Stimulated activated CD8-positive, alpha-beta memory T cell treated with anti-CD3 and anti-CD28 coated beads, Interleukin-15, amount 100 ng/mL, for 48 hours (primary cell): ENCODE measurements around the gene GAPDH.
"Not testable (repeated sequence)": the region's sequence is repeated elsewhere in the genome, so short reads cannot be mapped to it uniquely, and the experiment has no call there.

Source experiments
- DNase-seq, 2 donors: peaks; one replicate each; pipeline ENCODE4 v3.0.0-alpha.2; 2020; ENCODE audit warnings: low read depth in 2 of 2

The GAPDH gene

DNA sequence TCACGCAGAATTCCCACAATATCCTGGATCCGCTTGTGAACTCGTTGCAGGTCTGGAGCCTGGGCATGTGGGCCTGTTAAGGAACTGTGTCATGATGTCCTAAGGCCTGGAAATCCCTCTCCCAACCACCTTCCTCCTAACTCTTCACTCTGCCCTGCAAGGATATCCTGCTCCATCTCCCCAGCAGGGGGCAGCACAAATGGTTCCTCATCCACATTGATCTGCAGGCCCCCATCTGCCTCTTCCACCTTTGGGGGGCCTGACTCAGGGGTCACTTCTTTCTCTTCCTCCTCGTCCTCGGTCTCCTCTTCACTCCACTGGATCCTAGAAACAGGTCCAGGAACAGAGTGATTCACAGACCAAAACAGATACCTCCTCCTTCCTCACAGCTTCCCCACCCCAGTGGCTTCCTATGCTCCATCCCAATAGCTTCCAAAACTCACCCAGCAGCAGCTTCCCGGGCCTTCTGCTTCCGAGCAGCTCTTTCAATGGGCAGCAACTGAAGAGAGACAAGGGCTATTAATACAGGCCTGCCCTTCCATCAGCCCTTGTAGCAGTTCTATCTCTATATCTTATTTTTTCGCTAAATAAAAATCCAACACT is 29.2 kb downstream of the GAPDH start:
- no peak for DNase-seq

DNA sequence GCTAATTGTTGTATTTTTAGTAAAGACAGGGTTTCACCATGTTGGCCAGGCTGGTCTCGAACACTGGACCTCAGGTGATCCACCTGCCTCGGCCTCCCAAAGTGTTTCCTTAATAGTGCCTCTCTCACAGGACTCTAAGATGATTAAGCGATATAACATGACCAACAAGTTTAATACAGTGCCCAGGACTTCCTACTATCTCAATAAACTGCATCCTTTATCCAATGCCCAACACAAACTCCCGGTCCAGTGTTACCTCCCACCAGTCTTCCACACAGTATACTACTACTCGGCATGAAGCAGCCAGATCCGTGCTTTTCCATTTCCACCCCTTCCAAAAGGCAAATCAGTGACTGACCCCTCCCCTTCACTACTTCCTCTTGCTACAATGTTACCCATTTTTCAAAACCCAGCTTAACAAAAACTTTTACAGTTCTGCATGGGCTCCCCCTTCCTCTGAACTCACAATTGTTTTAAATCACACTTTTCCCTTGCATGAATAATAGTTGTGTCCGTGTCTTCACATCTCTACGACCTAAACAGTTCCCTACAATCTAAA is 32.9 kb downstream of the GAPDH start:
- DNase-seq = no peak

DNA sequence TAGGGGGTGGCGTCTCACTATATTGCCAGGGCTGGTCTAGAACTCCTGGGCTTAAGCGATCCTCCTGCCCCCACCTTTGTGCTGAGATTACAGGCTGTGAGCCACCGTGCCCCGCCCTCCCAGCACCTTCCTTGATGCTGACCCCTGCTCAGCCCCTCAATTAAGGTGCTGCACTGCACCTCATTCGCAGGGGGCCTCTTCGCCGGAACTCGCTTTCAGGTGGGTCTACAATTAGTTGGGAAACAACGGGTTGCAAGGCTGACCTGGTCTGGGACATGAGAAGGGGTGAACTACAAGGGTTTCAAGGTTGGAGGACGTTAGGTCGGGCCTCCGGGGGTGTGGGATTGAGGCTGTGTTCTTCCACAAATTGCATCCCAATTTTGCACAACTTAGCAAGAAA is 35.0 kb downstream of the GAPDH start:
- no peak for DNase-seq

DNA sequence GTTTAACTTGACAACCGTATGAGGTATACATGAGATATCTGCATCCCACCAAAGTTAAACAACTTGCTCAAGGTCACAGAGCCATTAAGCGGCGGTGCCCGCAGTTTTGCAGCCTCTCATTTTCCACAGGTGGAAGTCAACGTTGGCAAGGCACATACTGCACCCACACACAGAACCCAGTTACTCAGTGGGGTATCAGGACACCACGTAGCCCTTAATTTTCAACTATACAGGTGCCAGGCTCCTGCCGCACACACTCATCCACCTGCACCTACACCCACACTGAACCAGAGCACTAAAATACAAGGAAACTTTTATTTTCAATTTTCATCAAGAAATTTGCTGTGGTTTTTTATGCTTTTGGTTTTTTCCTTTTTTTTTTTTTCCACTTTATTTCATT is 35.5 kb downstream of the GAPDH start:
- no peak for DNase-seq

DNA sequence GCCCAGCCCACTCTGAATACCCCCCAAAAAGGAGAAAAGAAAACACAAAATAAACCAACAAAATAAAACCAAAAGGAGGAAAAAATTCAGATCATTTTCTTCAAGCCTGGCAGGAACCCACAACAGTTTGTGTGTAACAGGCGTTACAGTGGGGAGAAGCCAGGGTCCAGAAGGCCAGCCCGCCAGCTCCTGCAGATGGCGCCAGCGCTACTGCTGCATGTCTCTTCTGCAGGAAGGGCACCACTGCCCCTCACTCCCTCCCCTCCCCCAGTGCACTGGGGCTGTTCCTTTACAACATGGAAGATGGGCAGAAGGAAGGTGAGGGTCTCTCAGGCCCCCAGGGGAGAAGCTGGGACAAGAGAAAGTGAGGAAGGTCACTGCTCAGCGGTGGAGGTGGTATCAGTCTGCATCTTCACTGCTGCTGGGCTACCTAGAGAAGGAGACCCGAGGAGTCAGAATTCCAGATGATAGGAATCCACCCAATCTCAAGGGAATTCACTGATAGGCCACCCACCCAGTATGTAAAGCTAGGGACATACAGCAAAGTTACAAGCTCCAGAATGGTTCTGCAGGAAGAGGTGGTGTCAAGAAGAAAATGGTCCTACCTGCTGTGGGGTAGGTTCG is 36.1 kb downstream of the GAPDH start:
- no peak for DNase-seq

DNA sequence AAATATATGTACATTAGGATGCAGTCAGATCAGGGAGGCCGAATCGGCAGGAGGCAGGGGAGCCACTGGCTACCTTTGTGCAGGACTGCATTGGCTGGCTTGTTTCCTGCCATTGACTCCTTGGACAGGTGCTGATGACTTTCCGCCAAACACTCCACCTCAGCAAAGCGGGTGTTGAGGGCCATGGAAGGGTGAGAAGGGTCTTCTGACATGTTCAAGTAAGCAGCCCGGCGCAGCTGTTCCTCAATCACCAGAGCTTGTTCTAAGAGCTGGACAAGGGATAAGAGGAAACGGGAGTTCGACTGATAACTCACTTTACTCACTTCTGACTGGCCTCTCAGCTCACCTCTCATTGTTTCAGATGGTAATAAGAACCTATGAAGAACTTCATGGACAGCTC is 38.7 kb downstream of the GAPDH start:
- no peak for DNase-seq

DNA sequence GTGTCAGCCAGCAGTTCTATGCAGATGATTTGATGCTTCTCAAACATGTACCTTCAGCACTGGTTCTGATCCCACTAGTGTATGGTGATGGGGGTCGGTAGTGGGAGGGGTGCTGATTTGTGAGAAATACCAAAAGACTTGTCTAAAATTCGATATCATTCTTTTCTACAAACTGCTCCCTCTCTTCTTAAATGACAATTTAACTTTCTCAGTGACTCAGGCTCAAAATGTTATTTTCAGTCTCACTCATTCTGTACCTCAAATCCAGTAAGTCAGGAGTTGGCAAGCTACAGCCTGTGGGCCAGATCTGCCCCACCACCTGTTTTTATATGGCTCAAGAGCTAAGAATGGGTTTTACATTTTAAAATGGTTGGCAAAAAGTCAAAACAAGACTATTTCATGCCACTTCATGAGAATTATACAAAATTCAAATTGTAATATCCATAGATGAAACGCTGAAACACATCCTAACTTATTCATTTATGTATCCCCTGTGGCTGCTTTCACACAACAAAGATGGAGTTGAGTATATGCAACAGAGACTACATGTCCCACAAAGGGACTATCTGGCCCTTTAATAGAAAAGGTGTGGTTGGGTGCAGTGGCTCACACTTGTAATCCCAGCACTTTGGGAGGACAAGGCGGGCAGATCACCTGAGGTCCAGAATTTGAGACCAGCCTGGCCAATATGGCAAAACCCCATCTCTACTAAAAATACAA is 40.4 kb downstream of the GAPDH start:
- DNase-seq = no peak

DNA sequence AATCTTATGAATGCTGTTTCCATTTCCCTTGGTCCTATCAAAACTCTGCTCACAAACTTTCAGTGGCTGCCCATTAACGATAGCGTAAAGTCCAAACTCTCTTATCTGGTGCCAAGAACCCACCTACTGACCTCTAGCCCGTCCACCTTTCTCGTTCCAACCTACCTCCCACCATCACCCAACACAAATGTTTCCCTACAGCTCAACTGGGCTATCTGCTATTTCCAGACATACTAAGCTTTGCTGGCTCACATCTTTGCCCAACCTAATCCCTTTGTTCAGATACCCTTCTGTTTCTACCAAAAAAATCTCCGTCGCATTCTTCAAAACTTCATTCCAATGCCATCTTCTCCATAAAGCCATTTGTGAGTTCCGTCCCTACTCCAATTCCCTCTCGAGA is 41.3 kb downstream of the GAPDH start:
- no peak for DNase-seq

DNA sequence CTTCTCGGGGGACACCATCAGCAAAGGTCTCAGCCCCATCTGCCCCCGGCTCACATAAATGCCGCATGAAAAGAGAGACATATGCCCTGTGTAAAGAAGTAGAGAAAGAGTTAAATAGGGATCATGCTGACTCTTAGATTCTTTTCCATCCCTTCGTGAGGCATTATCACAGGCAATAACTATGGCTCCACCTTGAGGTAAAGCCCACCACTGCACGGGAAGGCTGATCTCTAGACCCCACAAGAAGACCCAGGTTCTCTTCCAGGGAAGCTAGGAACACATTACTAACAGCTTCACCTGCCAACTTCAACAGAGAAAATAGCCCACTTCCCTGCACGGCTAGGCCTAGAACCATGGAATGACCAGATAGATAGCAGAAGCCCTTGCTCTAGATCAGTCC is 47.9 kb downstream of the GAPDH start:
- no peak for DNase-seq

DNA sequence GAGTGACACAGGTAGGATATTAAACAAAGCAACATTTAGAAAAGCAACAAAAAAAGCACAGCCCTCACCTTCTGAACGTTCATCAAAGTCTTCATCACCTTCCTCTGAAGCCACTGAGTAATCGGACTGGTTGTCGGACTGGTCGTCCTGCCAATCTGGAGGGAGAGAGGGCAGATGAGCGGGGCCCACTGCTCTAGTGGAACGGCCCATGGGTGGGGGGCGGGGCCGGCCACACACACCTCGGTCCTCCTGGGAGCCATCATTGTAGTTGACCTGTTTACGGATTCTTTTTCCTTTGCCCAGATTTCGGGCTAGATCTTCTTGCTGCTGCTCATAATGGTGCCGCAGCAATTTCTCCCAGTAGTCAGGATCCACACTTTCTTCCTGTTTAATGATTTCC is 48.6 kb downstream of the GAPDH start:
- no peak for DNase-seq

DNA sequence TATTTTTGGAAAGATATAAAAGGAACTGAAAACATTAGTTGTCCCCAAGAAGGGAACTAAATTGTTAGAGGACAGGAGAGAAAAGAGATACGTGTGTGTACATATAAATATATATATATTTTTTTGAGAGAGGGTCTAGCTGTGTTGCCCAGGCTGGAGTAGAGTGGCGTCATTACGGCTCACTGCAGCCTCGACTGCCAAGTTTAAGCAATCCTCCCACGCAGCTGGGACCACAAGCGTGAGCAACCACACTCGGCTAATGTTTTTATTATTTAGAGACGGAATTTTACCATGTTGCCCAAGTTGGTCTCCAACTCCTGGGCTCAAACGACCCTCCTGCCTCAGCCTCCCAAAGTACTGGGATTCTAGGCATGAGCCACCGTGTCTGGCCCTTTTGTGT is 50.0 kb downstream of the GAPDH start:
- DNase-seq = no peak

DNA sequence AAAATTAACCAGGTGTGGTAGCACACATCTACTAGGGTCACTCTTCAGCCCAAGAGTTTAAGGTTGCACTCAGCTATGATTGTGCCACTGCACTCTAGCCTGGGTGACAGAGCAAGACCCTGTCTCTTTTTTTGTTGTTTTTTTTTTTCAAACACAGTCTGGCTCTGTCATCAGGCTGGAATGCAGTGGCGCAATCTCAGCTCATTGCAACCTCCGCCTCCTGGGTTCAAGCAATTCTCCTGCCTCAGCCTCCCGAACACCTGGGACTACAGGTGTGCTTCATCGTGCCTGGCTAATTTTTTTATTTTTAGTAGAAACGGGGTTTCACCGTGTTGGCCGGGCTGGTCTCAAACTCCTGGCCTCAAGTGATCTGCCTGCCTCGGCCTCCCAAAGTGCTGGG is 52.3 kb downstream of the GAPDH start:
- DNase-seq = not testable (repeated sequence)
